HG03354 (cell line): Measurements from ENCODE around the gene GOLGA6L10.
"Not testable (repeated sequence)": the region's sequence is repeated elsewhere in the genome, so short reads cannot be mapped to it uniquely, and the experiment has no call there.

Experiments
- ATAC-seq: cut with Tn5 transposase; IDR thresholded peaks from one replicate; pipeline ENCODE4 v1.9.1; 2021; ENCODE audit warnings: mild to moderate bottlenecking; ENCODE audit not compliant: unreplicated experiment, poor library complexity, severe bottlenecking

The GOLGA6L10 gene

GRCh38 chr15:82345176-82345575, 4.1 kb downstream of the GOLGA6L10 start:
- not testable (repeated sequence) for ATAC-seq

GRCh38 chr15:82344421-82344820, 4.9 kb downstream of the GOLGA6L10 start:
- ATAC-seq: not testable (repeated sequence)

- ATAC-seq: not testable (repeated sequence)
Measured at GRCh38 chr15:82343851-82344250, 5.4 kb downstream of the GOLGA6L10 start.

GRCh38 chr15:82342632-82343374, 6.5 kb downstream of the GOLGA6L10 start:
- not testable (repeated sequence) for ATAC-seq

GRCh38 chr15:82338573-82338972, 10.7 kb downstream of the GOLGA6L10 start:
- ATAC-seq: not testable (repeated sequence)

- not testable (repeated sequence) for ATAC-seq
Measured at GRCh38 chr15:82338053-82338452, 11.2 kb downstream of the GOLGA6L10 start.

- ATAC-seq: not testable (repeated sequence)
Measured at GRCh38 chr15:82337051-82337450, 12.2 kb downstream of the GOLGA6L10 start.

GRCh38 chr15:82336180-82336647, 13.1 kb downstream of the GOLGA6L10 start:
- ATAC-seq: not testable (repeated sequence)

GRCh38 chr15:82335006-82335405, 14.3 kb downstream of the GOLGA6L10 start:
- ATAC-seq: not testable (repeated sequence)

GRCh38 chr15:82334554-82334932, 14.7 kb downstream of the GOLGA6L10 start:
- ATAC-seq: not testable (repeated sequence)

GRCh38 chr15:82333603-82334553, 15.4 kb downstream of the GOLGA6L10 start:
- ATAC-seq: not testable (repeated sequence)

GRCh38 chr15:82332711-82333602, 16.3 kb downstream of the GOLGA6L10 start:
- not testable (repeated sequence) for ATAC-seq

- ATAC-seq: peak; percentile 90
Measured at GRCh38 chr15:82331576-82332304, 17.5 kb downstream of the GOLGA6L10 start.

GRCh38 chr15:82330921-82331320, 18.4 kb downstream of the GOLGA6L10 start:
- ATAC-seq: not testable (repeated sequence)

- not testable (repeated sequence) for ATAC-seq
Measured at GRCh38 chr15:82329039-82329438, 20.2 kb downstream of the GOLGA6L10 start.

- ATAC-seq: not testable (repeated sequence)
Measured at GRCh38 chr15:82327372-82327771, 21.9 kb downstream of the GOLGA6L10 start.

GRCh38 chr15:82326896-82327295, 22.4 kb downstream of the GOLGA6L10 start:
- ATAC-seq: not testable (repeated sequence)

- not testable (repeated sequence) for ATAC-seq
Measured at GRCh38 chr15:82325646-82326045, 23.6 kb downstream of the GOLGA6L10 start.

- not testable (repeated sequence) for ATAC-seq
Measured at GRCh38 chr15:82324831-82325230, 24.4 kb downstream of the GOLGA6L10 start.
